HCT116 (cell line): Measurements from ENCODE around the gene CHST11. TPM values are rescaled to one million over a fixed set of nuclear protein-coding genes. Genes with fewer than 3 reads are reported as not detected.

Experiments
- ATAC-seq: fragments of 200-7000 bp; cut with Tn5 transposase; 2 replicates; pipeline ENCODE4 v1.9.1; 2020; ENCODE audit warnings: mild to moderate bottlenecking, moderate library complexity
- BruUV-seq: library from RNA; stranded (reverse); fragments of 400-500 nt; replicated peaks from 2 replicates; lab custom pipeline; 2021; lab: Mats Ljungman, UMichigan
- CTCF ChIA-PET: fragments of 300-600 bp; sonication (Branson Sonifier 250); formaldehyde crosslinking; loops from one replicate; lab custom pipeline; 2021; ENCODE audit warnings: antibody characterized with exemption; lab: Charles Lee
- POLR2A ChIA-PET: fragments of 300-600, 350-600 bp; sonication (Branson Sonifier 250); formaldehyde crosslinking; loops from one replicate; lab custom pipeline; 2021; ENCODE audit warnings: antibody characterized with exemption; lab: Charles Lee
- RAD21 ChIA-PET, 2 experiments: fragments of 300-600 bp; sonication (Branson Sonifier 250); formaldehyde crosslinking; loops; one replicate each; lab custom pipeline; 2023; ENCODE audit warnings: low total read pairs in 2 of 2; ENCODE audit not compliant: uncharacterized antibody in 2 of 2, unreplicated experiment in 2 of 2, low non-redundant PET in 1 of 2; lab: Charles Lee
- DNase-seq: peaks from one replicate; pipeline ENCODE4 v3.0.0-alpha.2; 2010; ENCODE audit warnings: low read depth, low spot score
- H2AFZ ChIP-seq: fragments of 200-600 bp; shearing (Covaris generic), sonication (generic); 2 replicates; pipeline ENCODE4 v1.6.1; 2017; ENCODE audit warnings: low read depth, mixed run types, mixed read lengths, antibody characterized with exemption, low read length; ENCODE audit not compliant: poor library complexity, severe bottlenecking
- H3K27ac ChIP-seq: 2 replicates; pipeline ENCODE4 v1.5.1; 2012; ENCODE audit warnings: low read depth, low read length
- H3K27me3 ChIP-seq: fragments of 200-600 bp; sonication (generic); 2 replicates; pipeline ENCODE4 v1.6.1; 2016; ENCODE audit warnings: mixed run types, low read length, mixed read lengths; ENCODE audit not compliant: insufficient read depth
- H3K36me3 ChIP-seq, 2 experiments: fragments of 200-500 bp in 1 of 2; fragments of 200-600 bp in 1 of 2; sonication (Bioruptor generic) in 1 of 2; sonication (generic) in 1 of 2; 2 replicates each; pipeline versions ENCODE4 v1.5.1 to v1.6.1; 2014 to 2016; ENCODE audit warnings: low read length in 2 of 2, inconsistent platforms in 1 of 2, mixed read lengths in 1 of 2, mixed run types in 1 of 2; ENCODE audit not compliant: insufficient read depth in 2 of 2, control insufficient read depth in 1 of 2
- H3K4me1 ChIP-seq, 2 experiments: fragments of 200-600 bp in 1 of 2; sonication (generic) in 1 of 2; 2 replicates each; pipeline versions ENCODE4 v1.5.1 to v1.6.1; 2012 to 2017; ENCODE audit warnings: low read length in 2 of 2, inconsistent platforms in 1 of 2, mild to moderate bottlenecking in 1 of 2, mixed read lengths in 1 of 2, mixed run types in 1 of 2, moderate library complexity in 1 of 2; ENCODE audit not compliant: insufficient read depth in 2 of 2, control insufficient read depth in 1 of 2
- H3K4me2 ChIP-seq: fragments of 200-600 bp; sonication (generic); 2 replicates; pipeline ENCODE4 v1.6.1; 2017; ENCODE audit warnings: mixed run types, low read length, mixed read lengths
- H3K4me3 ChIP-seq, 2 experiments: fragments of 200-600 bp in 1 of 2; sonication (generic) in 1 of 2; replicated peaks in 1 of 2; 2 replicates each; pipeline ENCODE4 v1.5.1; 2011 to 2016; ENCODE audit warnings: low read length in 2 of 2, control low read depth in 1 of 2, low read depth in 1 of 2, mild to moderate bottlenecking in 1 of 2, mixed read lengths in 1 of 2, mixed run types in 1 of 2
- H3K79me2 ChIP-seq: fragments of 200-600 bp; sonication (generic); 2 replicates; pipeline ENCODE4 v1.6.1; 2017; ENCODE audit warnings: mild to moderate bottlenecking, mixed run types, low read length, moderate library complexity, mixed read lengths; ENCODE audit not compliant: insufficient read depth
- H3K9ac ChIP-seq: fragments of 200-600 bp; sonication (generic); 2 replicates; pipeline ENCODE4 v1.6.1; 2016; ENCODE audit warnings: low read length, mixed read lengths
- H3K9me2 ChIP-seq: fragments of 200-600 bp; sonication (generic), shearing (Covaris generic); 2 replicates; pipeline ENCODE4 v1.6.1; 2017; ENCODE audit warnings: mixed run types, mild to moderate bottlenecking, moderate library complexity; ENCODE audit not compliant: insufficient read depth
- H3K9me3 ChIP-seq, 2 experiments: fragments of 200-500 bp in 1 of 2; fragments of 200-600 bp in 1 of 2; sonication (Bioruptor generic) in 1 of 2; sonication (generic) in 1 of 2; 2 replicates each; pipeline ENCODE4 v1.6.1; 2014 to 2017; ENCODE audit warnings: low read length in 2 of 2, mixed read lengths in 2 of 2, inconsistent platforms in 1 of 2, low read depth in 1 of 2, mild to moderate bottlenecking in 1 of 2, mixed run types in 1 of 2, moderate library complexity in 1 of 2; ENCODE audit not compliant: control insufficient read depth in 1 of 2, insufficient read depth in 1 of 2
- H4K20me1 ChIP-seq: fragments of 200-600 bp; sonication (generic), shearing (Covaris generic); 2 replicates; pipeline ENCODE4 v1.6.1; 2017; ENCODE audit warnings: mixed run types, mild to moderate bottlenecking, moderate library complexity; ENCODE audit not compliant: insufficient read depth
- ELF1 ChIP-seq: IDR thresholded peaks from 2 replicates; pipeline ENCODE4 v1.6.1; 2012; ENCODE audit warnings: low read depth, borderline replicate concordance
- EZH2phosphoT487 ChIP-seq: fragments of 200-600 bp; IDR thresholded peaks from 2 replicates; pipeline ENCODE4 v1.6.1; 2018; ENCODE audit warnings: antibody characterized with exemption, borderline replicate concordance
- RAD21 ChIP-seq: IDR thresholded peaks from 2 replicates; pipeline ENCODE4 v1.6.1; 2012; ENCODE audit warnings: low read depth, mild to moderate bottlenecking
- SRF ChIP-seq: IDR thresholded peaks from 2 replicates; pipeline ENCODE4 v1.6.1; 2012; ENCODE audit warnings: low read depth
- intact Hi-C: fragments of 100-400 bp; cut with micrococcal nuclease; formaldehyde crosslinking; loops from 2 replicates; pipeline ENCODE4 v1.10.0; 2022
- total RNA-seq: library from RNA; stranded (reverse); gene quantifications from one replicate; pipeline ENCODE4 v1.2.1, GENCODE V29; 2021; ENCODE audit not compliant: unreplicated experiment
- TF ChIP-seq, protein P1 (sequence below): IDR thresholded peaks from 2 replicates; pipeline ENCODE4 v1.6.1; 2012; ENCODE audit warnings: low read depth
- TF ChIP-seq, protein P2 (sequence below), 3 experiments: fragments of 200-600 bp in 1 of 3; sonication (generic) in 1 of 3; IDR thresholded peaks in 2 of 3; conservative IDR thresholded peaks in 1 of 3; 2 replicates each; pipeline ENCODE4 v1.5.1; 2012 to 2017; ENCODE audit warnings: low read depth in 2 of 3, low read length in 2 of 3, antibody characterized with exemption in 1 of 3, borderline replicate concordance in 1 of 3, control low read depth in 1 of 3, mild to moderate bottlenecking in 1 of 3, mixed read lengths in 1 of 3, mixed run types in 1 of 3, moderate library complexity in 1 of 3; ENCODE audit not compliant: insufficient read depth in 1 of 3

CHST11 gene
- total RNA-seq, 1 experiment from 2014 or later: 10.1 TPM

DNA sequence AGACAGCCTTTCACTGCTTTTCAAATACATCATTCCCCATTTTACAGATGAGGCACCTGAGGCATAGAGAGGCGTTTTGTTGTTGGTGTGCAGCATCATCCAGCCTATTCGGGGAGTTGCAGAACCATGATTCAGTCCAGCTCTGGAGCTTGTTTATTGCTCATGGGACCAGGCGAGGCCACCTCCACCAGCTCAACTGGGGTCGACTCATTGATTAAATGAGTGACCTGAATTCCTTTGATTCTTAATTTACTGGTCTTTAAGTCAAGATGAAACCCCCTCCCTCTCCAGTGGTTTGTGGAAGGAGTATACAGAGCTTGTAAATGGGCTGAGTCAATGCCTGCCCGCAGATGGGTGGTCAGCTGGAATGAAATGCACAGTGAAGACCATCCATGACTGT is 161.9 kb downstream of the CHST11 start:
- DNase-seq (no peak), ATAC-seq (no peak)
- CTCF ChIA-PET: no interaction called here
- Histone ChIP-seq H3K4me1 (no peaks in the 10 kb centered on the region), H4K20me1 (no peaks in the 10 kb centered on the region), H3K79me2 (no peaks in the 10 kb centered on the region), H3K9ac (no peak overlapping the region), H3K9me3 (no peaks in the 10 kb centered on the region), H3K27ac (no peak overlapping the region), H2AFZ (no peak overlapping the region), H3K36me3 (no peaks in the 10 kb centered on the region), H3K4me3 (no peak overlapping the region), H3K4me2 (no peak overlapping the region), H3K27me3 (no peaks in the 10 kb centered on the region), H3K9me2 (no peaks in the 10 kb centered on the region)
- TF ChIP-seq EZH2phosphoT487: no peak
- TF ChIP-seq, protein P1, sequence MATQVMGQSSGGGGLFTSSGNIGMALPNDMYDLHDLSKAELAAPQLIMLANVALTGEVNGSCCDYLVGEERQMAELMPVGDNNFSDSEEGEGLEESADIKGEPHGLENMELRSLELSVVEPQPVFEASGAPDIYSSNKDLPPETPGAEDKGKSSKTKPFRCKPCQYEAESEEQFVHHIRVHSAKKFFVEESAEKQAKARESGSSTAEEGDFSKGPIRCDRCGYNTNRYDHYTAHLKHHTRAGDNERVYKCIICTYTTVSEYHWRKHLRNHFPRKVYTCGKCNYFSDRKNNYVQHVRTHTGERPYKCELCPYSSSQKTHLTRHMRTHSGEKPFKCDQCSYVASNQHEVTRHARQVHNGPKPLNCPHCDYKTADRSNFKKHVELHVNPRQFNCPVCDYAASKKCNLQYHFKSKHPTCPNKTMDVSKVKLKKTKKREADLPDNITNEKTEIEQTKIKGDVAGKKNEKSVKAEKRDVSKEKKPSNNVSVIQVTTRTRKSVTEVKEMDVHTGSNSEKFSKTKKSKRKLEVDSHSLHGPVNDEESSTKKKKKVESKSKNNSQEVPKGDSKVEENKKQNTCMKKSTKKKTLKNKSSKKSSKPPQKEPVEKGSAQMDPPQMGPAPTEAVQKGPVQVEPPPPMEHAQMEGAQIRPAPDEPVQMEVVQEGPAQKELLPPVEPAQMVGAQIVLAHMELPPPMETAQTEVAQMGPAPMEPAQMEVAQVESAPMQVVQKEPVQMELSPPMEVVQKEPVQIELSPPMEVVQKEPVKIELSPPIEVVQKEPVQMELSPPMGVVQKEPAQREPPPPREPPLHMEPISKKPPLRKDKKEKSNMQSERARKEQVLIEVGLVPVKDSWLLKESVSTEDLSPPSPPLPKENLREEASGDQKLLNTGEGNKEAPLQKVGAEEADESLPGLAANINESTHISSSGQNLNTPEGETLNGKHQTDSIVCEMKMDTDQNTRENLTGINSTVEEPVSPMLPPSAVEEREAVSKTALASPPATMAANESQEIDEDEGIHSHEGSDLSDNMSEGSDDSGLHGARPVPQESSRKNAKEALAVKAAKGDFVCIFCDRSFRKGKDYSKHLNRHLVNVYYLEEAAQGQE: no peak
- TF ChIP-seq SRF: no peak
- no peak for TF ChIP-seq ELF1
- no peak for TF ChIP-seq RAD21
- TF ChIP-seq, protein P2, sequence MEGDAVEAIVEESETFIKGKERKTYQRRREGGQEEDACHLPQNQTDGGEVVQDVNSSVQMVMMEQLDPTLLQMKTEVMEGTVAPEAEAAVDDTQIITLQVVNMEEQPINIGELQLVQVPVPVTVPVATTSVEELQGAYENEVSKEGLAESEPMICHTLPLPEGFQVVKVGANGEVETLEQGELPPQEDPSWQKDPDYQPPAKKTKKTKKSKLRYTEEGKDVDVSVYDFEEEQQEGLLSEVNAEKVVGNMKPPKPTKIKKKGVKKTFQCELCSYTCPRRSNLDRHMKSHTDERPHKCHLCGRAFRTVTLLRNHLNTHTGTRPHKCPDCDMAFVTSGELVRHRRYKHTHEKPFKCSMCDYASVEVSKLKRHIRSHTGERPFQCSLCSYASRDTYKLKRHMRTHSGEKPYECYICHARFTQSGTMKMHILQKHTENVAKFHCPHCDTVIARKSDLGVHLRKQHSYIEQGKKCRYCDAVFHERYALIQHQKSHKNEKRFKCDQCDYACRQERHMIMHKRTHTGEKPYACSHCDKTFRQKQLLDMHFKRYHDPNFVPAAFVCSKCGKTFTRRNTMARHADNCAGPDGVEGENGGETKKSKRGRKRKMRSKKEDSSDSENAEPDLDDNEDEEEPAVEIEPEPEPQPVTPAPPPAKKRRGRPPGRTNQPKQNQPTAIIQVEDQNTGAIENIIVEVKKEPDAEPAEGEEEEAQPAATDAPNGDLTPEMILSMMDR (IDR thresholded peaks at IDR 0.05 in 2 of 3, conservative IDR thresholded peaks at IDR 0.05 in 1 of 3; ENCODE audit: borderline replicate concordance in 1 of 3, insufficient read depth in 1 of 3, low read depth in 2 of 3, low read length in 2 of 3): no peak
- POLR2A ChIA-PET: no interaction called here
- no TSS peak for BruUV-seq
- RAD21 ChIA-PET: no interaction called here
- intact Hi-C loops: no loop called here
